HG02981 (cell line): ENCODE measurements around the gene MEF2C.
"Not testable (repeated sequence)": the region's sequence is repeated elsewhere in the genome, so short reads cannot be mapped to it uniquely, and the experiment has no call there.

Experiments used
- ATAC-seq: cut with Tn5 transposase; IDR thresholded peaks from one replicate; pipeline ENCODE4 v1.9.1; 2021; ENCODE audit warnings: mild to moderate bottlenecking, moderate library complexity; ENCODE audit not compliant: unreplicated experiment

MEF2C gene

GRCh38 chr5:88883059-88883835, at the start of gene MEF2C:
Gene MEF2C, minus strand, starts transcription at chr5:88883184. Its CDS starts 59,396 bp downstream, at chr5:88823788.
- peak; percentile 39 for ATAC-seq

- ATAC-seq, result no peak
These were observed 49.6 kb upstream of the MEF2C start for GRCh38 chr5:88932541-88932940.

GRCh38 chr5:88930335-88930734, 47.4 kb upstream of the MEF2C start:
- ATAC-seq, result no peak

GRCh38 chr5:88929385-88929784, 46.4 kb upstream of the MEF2C start:
- ATAC-seq, result no peak

GRCh38 chr5:88926774-88927173, 43.8 kb upstream of the MEF2C start:
- no peak for ATAC-seq

GRCh38 chr5:88925692-88926490, 42.9 kb upstream of the MEF2C start:
- ATAC-seq, result no peak

- no peak for ATAC-seq
These were observed 41.3 kb upstream of the MEF2C start for GRCh38 chr5:88924330-88924657.

- ATAC-seq, result no peak
These were observed 40.8 kb upstream of the MEF2C start for GRCh38 chr5:88923623-88924329.

GRCh38 chr5:88912743-88913142, 29.8 kb upstream of the MEF2C start:
- ATAC-seq, result not testable (repeated sequence)

GRCh38 chr5:88911059-88911572, 28.1 kb upstream of the MEF2C start:
- ATAC-seq, result not testable (repeated sequence)

GRCh38 chr5:88904478-88904877, 21.5 kb upstream of the MEF2C start:
- not testable (repeated sequence) for ATAC-seq

GRCh38 chr5:88903966-88904365, 21.0 kb upstream of the MEF2C start:
- ATAC-seq, result not testable (repeated sequence)

GRCh38 chr5:88901077-88901476, 18.1 kb upstream of the MEF2C start:
- ATAC-seq, result not testable (repeated sequence)

- no peak for ATAC-seq
These were observed 16.2 kb upstream of the MEF2C start for GRCh38 chr5:88899096-88899737.

GRCh38 chr5:88897748-88898147, 14.8 kb upstream of the MEF2C start:
- ATAC-seq, result no peak

- ATAC-seq, result no peak
These were observed 12.9 kb upstream of the MEF2C start for GRCh38 chr5:88895681-88896501.

- ATAC-seq, result no peak
These were observed 9.7 kb upstream of the MEF2C start for GRCh38 chr5:88892669-88893068.

GRCh38 chr5:88890070-88890781, 7.2 kb upstream of the MEF2C start:
- no peak for ATAC-seq
